Suprapubic skin (tissue), 4 donors: ENCODE results near the gene MORF4L2.

Experiments
- POLR2A ChIP-seq, 2 donors: fragments of 450-650 bp; IDR thresholded peaks; one replicate each; pipeline ENCODE4 v1.6.1; 2017; ENCODE audit warnings: antibody characterized with exemption in 2 of 2, mild to moderate bottlenecking in 2 of 2, moderate library complexity in 2 of 2
- POLR2AphosphoS5 ChIP-seq, 3 donors: sonication (generic); formaldehyde crosslinking; IDR thresholded peaks; one replicate each; pipeline ENCODE4 v1.6.1; 2017; ENCODE audit warnings: antibody characterized with exemption in 3 of 3
- TF ChIP-seq, protein P1 (sequence below), 2 donors: fragments of 200-600 bp in 1 of 2; fragments of 450-650 bp in 1 of 2; sonication (generic) in 1 of 2; IDR thresholded peaks; one replicate each; pipeline ENCODE4 v1.5.1; 2016 to 2019; ENCODE audit warnings: antibody characterized with exemption in 2 of 2, mild to moderate bottlenecking in 1 of 2, moderate library complexity in 1 of 2

DNA sequence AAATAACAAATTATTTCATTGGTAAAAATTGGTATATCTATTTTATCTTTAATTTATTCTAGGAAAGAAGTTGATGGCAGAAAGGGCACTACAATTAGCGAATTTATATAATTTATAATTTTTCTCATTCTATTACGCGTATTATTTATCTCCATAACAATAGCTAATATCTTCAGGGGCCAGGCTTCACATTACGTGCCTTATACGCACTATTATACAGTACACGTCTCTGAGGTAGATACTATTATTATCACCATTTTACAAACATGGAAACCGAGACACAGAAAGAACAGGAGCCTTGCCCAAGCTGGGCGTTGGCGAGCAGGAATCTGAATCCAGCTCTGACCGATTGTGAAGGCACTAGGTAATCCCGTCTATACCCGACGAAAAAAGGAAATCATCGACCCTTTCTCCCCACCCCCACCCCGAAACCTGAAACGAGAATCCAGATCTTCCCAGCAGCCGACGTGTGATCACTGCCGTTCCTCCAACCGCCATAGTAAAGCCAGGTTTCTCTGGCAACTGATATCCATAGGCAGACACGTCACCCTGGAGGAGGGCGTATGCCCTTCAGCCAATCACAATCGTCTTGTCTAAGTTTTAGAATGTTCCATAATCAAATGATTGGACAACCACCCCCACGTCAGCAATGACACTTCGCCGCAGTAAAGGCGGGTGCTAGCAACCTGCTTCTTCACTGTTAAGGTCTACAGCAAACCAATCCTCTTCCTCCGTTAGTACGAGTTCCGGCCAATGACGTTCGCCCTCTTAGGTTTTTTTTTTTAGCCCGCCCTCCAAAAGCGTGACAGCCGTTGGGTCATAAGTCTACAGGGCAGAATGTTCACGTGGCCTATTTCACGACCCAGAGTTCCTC lies at the start of gene MORF4L2:
- TF ChIP-seq, protein P1, sequence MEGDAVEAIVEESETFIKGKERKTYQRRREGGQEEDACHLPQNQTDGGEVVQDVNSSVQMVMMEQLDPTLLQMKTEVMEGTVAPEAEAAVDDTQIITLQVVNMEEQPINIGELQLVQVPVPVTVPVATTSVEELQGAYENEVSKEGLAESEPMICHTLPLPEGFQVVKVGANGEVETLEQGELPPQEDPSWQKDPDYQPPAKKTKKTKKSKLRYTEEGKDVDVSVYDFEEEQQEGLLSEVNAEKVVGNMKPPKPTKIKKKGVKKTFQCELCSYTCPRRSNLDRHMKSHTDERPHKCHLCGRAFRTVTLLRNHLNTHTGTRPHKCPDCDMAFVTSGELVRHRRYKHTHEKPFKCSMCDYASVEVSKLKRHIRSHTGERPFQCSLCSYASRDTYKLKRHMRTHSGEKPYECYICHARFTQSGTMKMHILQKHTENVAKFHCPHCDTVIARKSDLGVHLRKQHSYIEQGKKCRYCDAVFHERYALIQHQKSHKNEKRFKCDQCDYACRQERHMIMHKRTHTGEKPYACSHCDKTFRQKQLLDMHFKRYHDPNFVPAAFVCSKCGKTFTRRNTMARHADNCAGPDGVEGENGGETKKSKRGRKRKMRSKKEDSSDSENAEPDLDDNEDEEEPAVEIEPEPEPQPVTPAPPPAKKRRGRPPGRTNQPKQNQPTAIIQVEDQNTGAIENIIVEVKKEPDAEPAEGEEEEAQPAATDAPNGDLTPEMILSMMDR (IDR thresholded peaks at IDR 0.05) = no peak
- peak; percentile 46 to 80 (median 74) for TF ChIP-seq POLR2AphosphoS5 (IDR thresholded peaks at IDR 0.05)
- peak; percentile 67 to 84 for TF ChIP-seq POLR2A (IDR thresholded peaks at IDR 0.05)
